HepG2 (cell line): ENCODE data around the gene OR13C8. TPM values are rescaled to one million over a fixed set of nuclear protein-coding genes. Genes with fewer than 3 reads are reported as not detected.
"Not testable (repeated sequence)": the region's sequence is repeated elsewhere in the genome, so short reads cannot be mapped to it uniquely, and the experiment has no call there.

Source experiments
- ATAC-seq: fragments of 200-7000 bp; cut with Tn5 transposase; 3 replicates; pipeline ENCODE4 v1.9.1; 2020; ENCODE audit warnings: mild to moderate bottlenecking, moderate library complexity
- BruUV-seq: library from RNA; stranded (reverse); fragments of 400-500 nt; replicated peaks from 2 replicates; lab custom pipeline; 2021; lab: Mats Ljungman, UMichigan
- CTCF ChIA-PET: fragments of 300-600 bp; formaldehyde crosslinking; extraction: SDS; loops from one replicate; lab custom pipeline; 2021; ENCODE audit warnings: low total read pairs, inconsistent platforms, low intra/inter-chr PET ratio; lab: Yijun Ruan, JAX
- POLR2A ChIA-PET: fragments of 350-600 bp; sonication (Branson Sonifier 250); formaldehyde crosslinking; loops from one replicate; lab custom pipeline; 2020; ENCODE audit warnings: antibody characterized with exemption, inconsistent platforms; lab: Yijun Ruan, JAX
- DNase-seq: peaks from one replicate; pipeline ENCODE4 v3.0.0-alpha.2; 2015; ENCODE audit warnings: low spot score
- FAIRE-seq: peaks from 3 replicates; lab custom pipeline; 2011; peaks lifted over from hg19 to GRCh38; lab: Jason Lieb, UNC
- H2AFZ ChIP-seq: one replicate; pipeline ENCODE4 v1.6.1; 2011; ENCODE audit warnings: low read length, inconsistent platforms
- H3K27ac ChIP-seq: fragments of 300-600 bp; 3 replicates; pipeline ENCODE4 v1.8.0; 2011; ENCODE audit warnings: mixed run types, mild to moderate bottlenecking, mixed read lengths, low read length, inconsistent platforms; ENCODE audit not compliant: insufficient read depth; ENCODE audit errors: extremely low read length
- H3K27me3 ChIP-seq, 2 experiments: fragments of 200-600 bp in 1 of 2; 2 replicates in 1 of 2; 3 replicates in 1 of 2; pipeline versions ENCODE4 v1.6.0 to v1.8.0; 2011; ENCODE audit warnings: low read length in 2 of 2, mild to moderate bottlenecking in 2 of 2, moderate library complexity in 2 of 2, inconsistent platforms in 1 of 2; ENCODE audit not compliant: insufficient read depth in 2 of 2, control insufficient read depth in 1 of 2
- H3K36me3 ChIP-seq, 2 experiments: fragments of 200-600 bp in 1 of 2; replicated peaks in 1 of 2; 2 replicates in 1 of 2; 3 replicates in 1 of 2; pipeline versions ENCODE4 v1.5.1 to v1.8.0; 2011; ENCODE audit warnings: low read length in 2 of 2, inconsistent platforms in 1 of 2; ENCODE audit not compliant: insufficient read depth in 2 of 2, control insufficient read depth in 1 of 2
- H3K4me1 ChIP-seq: 2 replicates; pipeline ENCODE4 v1.5.1; 2012; ENCODE audit warnings: low read length, inconsistent platforms; ENCODE audit not compliant: insufficient read depth
- H3K4me2 ChIP-seq: 2 replicates; pipeline ENCODE4 v1.6.0; 2011; ENCODE audit warnings: low read depth, low read length, inconsistent platforms
- H3K4me3 ChIP-seq, 3 experiments: fragments of 200-600 bp in 1 of 3; sonication (generic), shearing (Covaris generic) in 1 of 3; replicated peaks in 1 of 3; 2 replicates each; pipeline ENCODE4 v1.5.1; 2011 to 2016; ENCODE audit warnings: low read length in 3 of 3, inconsistent platforms in 2 of 3, low read depth in 2 of 3, mild to moderate bottlenecking in 2 of 3, control low read depth in 1 of 3, mixed read lengths in 1 of 3; ENCODE audit not compliant: insufficient read depth in 1 of 3
- H3K79me2 ChIP-seq: one replicate; pipeline ENCODE4 v1.6.1; 2011; ENCODE audit warnings: low read length, inconsistent platforms; ENCODE audit not compliant: insufficient read depth
- H3K9ac ChIP-seq: 2 replicates; pipeline ENCODE4 v1.6.0; 2011; ENCODE audit warnings: mild to moderate bottlenecking, low read depth, low read length, inconsistent platforms; ENCODE audit not compliant: insufficient read depth
- H3K9me3 ChIP-seq: 2 replicates; pipeline ENCODE4 v1.5.1; 2012; ENCODE audit warnings: mild to moderate bottlenecking, low read length
- H4K20me1 ChIP-seq: 2 replicates; pipeline ENCODE4 v1.6.0; 2011; ENCODE audit warnings: inconsistent platforms, mild to moderate bottlenecking, low read length, moderate library complexity; ENCODE audit not compliant: insufficient read depth
- CENPX ChIP-seq: sonication (generic); formaldehyde crosslinking; IDR thresholded peaks from 2 replicates; pipeline ENCODE4 v1.9.0; 2021; ENCODE audit warnings: mild to moderate bottlenecking, missing genetic modification reagents, moderate library complexity
- GMEB1 ChIP-seq: sonication (generic); formaldehyde crosslinking; IDR thresholded peaks from 2 replicates; pipeline ENCODE4 v1.5.1; 2020; ENCODE audit warnings: missing genetic modification reagents, mild to moderate bottlenecking, borderline replicate concordance
- HNF4G ChIP-seq, 2 experiments: sonication (generic) in 1 of 2; formaldehyde crosslinking in 1 of 2; IDR thresholded peaks; 2 replicates each; pipeline versions ENCODE4 v1.4.0 to v1.6.1; 2011 to 2020; ENCODE audit warnings: borderline replicate concordance in 2 of 2, low read depth in 2 of 2, mild to moderate bottlenecking in 2 of 2, low read length in 1 of 2, missing genetic modification reagents in 1 of 2, moderate library complexity in 1 of 2
- KLF16 ChIP-seq, 2 experiments: sonication (generic) in 1 of 2; formaldehyde crosslinking in 1 of 2; IDR thresholded peaks; 2 replicates each; pipeline versions ENCODE4 v1.6.1 to v1.8.0; 2016 to 2023; ENCODE audit warnings: missing genetic modification reagents in 2 of 2, missing compliant biosample characterization in 1 of 2
- MYPOP ChIP-seq: sonication (generic); formaldehyde crosslinking; IDR thresholded peaks from 2 replicates; pipeline ENCODE4 v1.8.1; 2023; ENCODE audit warnings: mild to moderate bottlenecking, moderate library complexity, missing genetic modification reagents
- ZNF142 ChIP-seq: sonication (generic); formaldehyde crosslinking; IDR thresholded peaks from 2 replicates; pipeline ENCODE4 v1.4.0; 2020; ENCODE audit warnings: missing genetic modification reagents
- ZNF503 ChIP-seq: sonication (generic); formaldehyde crosslinking; IDR thresholded peaks from 2 replicates; pipeline ENCODE4 v1.4.0; 2020; ENCODE audit warnings: missing genetic modification reagents
- ZNF839 ChIP-seq: sonication (generic); formaldehyde crosslinking; IDR thresholded peaks from 2 replicates; pipeline ENCODE4 v1.4.0; 2020; ENCODE audit warnings: missing genetic modification reagents, mild to moderate bottlenecking, borderline replicate concordance
- WGBS: methylation state at CpG from one replicate; pipeline ENCODE4 v1.1.6; 2017; ENCODE audit warnings: low lambda C conversion rate; 5-methylcytosine and 5-hydroxymethylcytosine counted together
- in situ Hi-C: cut with HindIII; loops from 2 replicates; pipeline ENCODE4 v1.10.0; 2017; ENCODE audit warnings: low pct_unique_long_range_greater_than_20kb; ENCODE audit not compliant: extremely low pct_ligation_motif_present
- intact Hi-C: fragments of 100-400 bp; cut with micrococcal nuclease; formaldehyde crosslinking; loops from one replicate; pipeline ENCODE4 v1.10.0; 2022; ENCODE audit not compliant: unreplicated experiment
- polyA plus RNA-seq, 8 experiments: library from polyadenylated mRNA; depleted of rRNA in 3 of 8; stranded (reverse) in 7 of 8; unstranded in 1 of 8; fragments of >200 nt; fragmentation: Illumina TruSeq in 4 of 8; extraction: Trizol in 4 of 8; gene quantifications; 2 replicates each; pipeline versions ENCODE4 v1.2.1 to v1.2.3, GENCODE V29; 2011 to 2016; ENCODE audit warnings: low read depth in 4 of 8, missing spikeins in 1 of 8, mixed read lengths in 1 of 8; ENCODE audit not compliant: insufficient read depth in 1 of 8
- total RNA-seq, 5 experiments: library from RNA; depleted of rRNA; stranded (reverse); fragments of >200 nt; fragmentation: Illumina TruSeq; extraction: Trizol; gene quantifications; 2 replicates each; pipeline ENCODE4 v1.2.3, GENCODE V29; 2016; ENCODE audit warnings: low read depth in 1 of 5

Gene OR13C8
- total and polyA plus RNA-seq, 2 of the 13 experiments (the other 11 are each of a cell fraction or from before 2014, with no cell fraction given), result not detected

GRCh38 chr9:104589626-104590025 lies 20.7 kb downstream of the OR13C8 start (continued):
- no peak for TF ChIP-seq GMEB1 (CRISPR knock-in tag)
- TF ChIP-seq HNF4G (IDR thresholded peaks at IDR 0.05; ENCODE audit: borderline replicate concordance, low read depth, low read length), result no peak
- TF ChIP-seq HNF4G (CRISPR knock-in tag; IDR thresholded peaks at IDR 0.05; ENCODE audit: borderline replicate concordance, low read depth), result no peak
- no peak for TF ChIP-seq ZNF839
- TF ChIP-seq ZNF142 (CRISPR knock-in tag), result no peak
- TF ChIP-seq MYPOP (CRISPR knock-in tag), result no peak
- no peak for TF ChIP-seq CENPX (CRISPR knock-in tag)
- no peak for TF ChIP-seq KLF16 (CRISPR knock-in tag; IDR thresholded peaks at IDR 0.05)
- no peak for TF ChIP-seq ZNF503

GRCh38 chr9:104598749-104599148 lies 29.8 kb downstream of the OR13C8 start:
- 6% methylated on average over 1 of the region's 3 CpGs for WGBS
- intact Hi-C loops, H3K27ac ChIP-seq, in situ Hi-C loops, DNase-seq, H4K20me1 ChIP-seq, CTCF ChIA-PET, H3K4me2 ChIP-seq, H3K79me2 ChIP-seq, H2AFZ ChIP-seq, H3K9me3 ChIP-seq, FAIRE-seq, ATAC-seq, H3K36me3 ChIP-seq, H3K27me3 ChIP-seq, H3K4me1 ChIP-seq, H3K9ac ChIP-seq, H3K4me3 ChIP-seq, POLR2A ChIA-PET, BruUV-seq: not testable (repeated sequence)
